Muscle layer of colon (tissue), 2 donors: Measurements from ENCODE around the gene NBPF6.
"Not testable (repeated sequence)": the region's sequence is repeated elsewhere in the genome, so short reads cannot be mapped to it uniquely, and the experiment has no call there.

Experiments used
- H3K27ac ChIP-seq: one replicate; pipeline ENCODE4 v1.7.0; 2013; ENCODE audit warnings: low read depth, mild to moderate bottlenecking, low read length, moderate library complexity
- H3K27me3 ChIP-seq, 2 donors: one replicate each; pipeline ENCODE4 v1.7.0; 2013; ENCODE audit warnings: low read length in 2 of 2, mild to moderate bottlenecking in 2 of 2; ENCODE audit not compliant: insufficient read depth in 2 of 2, control insufficient read depth in 1 of 2
- H3K36me3 ChIP-seq: one replicate; pipeline ENCODE4 v1.7.0; 2013; ENCODE audit warnings: mild to moderate bottlenecking, low read length; ENCODE audit not compliant: insufficient read depth
- H3K4me1 ChIP-seq: one replicate; pipeline ENCODE4 v1.7.0; 2013; ENCODE audit warnings: mild to moderate bottlenecking, low read length; ENCODE audit not compliant: insufficient read depth
- H3K4me3 ChIP-seq, 2 donors: one replicate each; pipeline ENCODE4 v1.7.0; 2013; ENCODE audit warnings: low read length in 2 of 2, low read depth in 1 of 2, mild to moderate bottlenecking in 1 of 2, moderate library complexity in 1 of 2
- H3K9ac ChIP-seq: one replicate; pipeline ENCODE4 v1.7.0; 2013; ENCODE audit warnings: low read length
- H3K9me3 ChIP-seq: one replicate; pipeline ENCODE4 v1.7.0; 2013; ENCODE audit warnings: mild to moderate bottlenecking, low read length
- donor health status: abdominal sarcoma.
- donor health status: Adenocarcinoma of cecum.

The NBPF6 gene

GRCh38 chr1:108463962-108464361, 13.8 kb downstream of the NBPF6 start:
- H3K9ac ChIP-seq, H3K4me3 ChIP-seq, H3K36me3 ChIP-seq, H3K4me1 ChIP-seq, H3K9me3 ChIP-seq, H3K27me3 ChIP-seq, H3K27ac ChIP-seq: not testable (repeated sequence)

- not testable (repeated sequence) for H3K36me3 ChIP-seq, H3K4me3 ChIP-seq, H3K27me3 ChIP-seq, H3K9me3 ChIP-seq, H3K9ac ChIP-seq, H3K27ac ChIP-seq, H3K4me1 ChIP-seq
Measured at GRCh38 chr1:108466166-108466565, 16.0 kb downstream of the NBPF6 start.

- H3K36me3 ChIP-seq, H3K4me1 ChIP-seq, H3K27ac ChIP-seq, H3K9ac ChIP-seq, H3K9me3 ChIP-seq, H3K4me3 ChIP-seq, H3K27me3 ChIP-seq: not testable (repeated sequence)
Measured at GRCh38 chr1:108467155-108467554, 17.0 kb downstream of the NBPF6 start.

- H3K4me3 ChIP-seq, H3K27ac ChIP-seq, H3K9me3 ChIP-seq, H3K27me3 ChIP-seq, H3K4me1 ChIP-seq, H3K36me3 ChIP-seq, H3K9ac ChIP-seq: not testable (repeated sequence)
Measured at GRCh38 chr1:108470750-108471149, 20.6 kb downstream of the NBPF6 start.

- not testable (repeated sequence) for H3K4me1 ChIP-seq, H3K9me3 ChIP-seq, H3K4me3 ChIP-seq, H3K27me3 ChIP-seq, H3K36me3 ChIP-seq, H3K27ac ChIP-seq, H3K9ac ChIP-seq
Measured at GRCh38 chr1:108474516-108474915, 24.4 kb downstream of the NBPF6 start.

- H3K27ac ChIP-seq: no peak overlapping the region
- no peaks in the 10 kb centered on the region for H3K9me3 ChIP-seq
- H3K4me3 ChIP-seq: no peak overlapping the region
- H3K36me3 ChIP-seq: no peaks in the 10 kb centered on the region
- no peak overlapping the region for H3K9ac ChIP-seq
- H3K4me1 ChIP-seq: no peaks in the 10 kb centered on the region
- H3K27me3 ChIP-seq: no peaks in the 10 kb centered on the region
Measured at GRCh38 chr1:108478429-108479015, 28.4 kb downstream of the NBPF6 start.

- no peak overlapping the region for H3K9ac ChIP-seq
- no peaks in the 10 kb centered on the region for H3K27me3 ChIP-seq
- no peaks in the 10 kb centered on the region for H3K36me3 ChIP-seq
- H3K4me3 ChIP-seq: no peak overlapping the region
- H3K27ac ChIP-seq: no peak overlapping the region
- no peaks in the 10 kb centered on the region for H3K9me3 ChIP-seq
- H3K4me1 ChIP-seq: no peaks in the 10 kb centered on the region
Measured at GRCh38 chr1:108482708-108483107, 32.6 kb downstream of the NBPF6 start.

- not testable (repeated sequence) for H3K9me3 ChIP-seq, H3K9ac ChIP-seq, H3K36me3 ChIP-seq, H3K4me1 ChIP-seq, H3K27ac ChIP-seq, H3K4me3 ChIP-seq, H3K27me3 ChIP-seq
Measured at GRCh38 chr1:108485990-108486389, 35.8 kb downstream of the NBPF6 start.

GRCh38 chr1:108486707-108487106, 36.6 kb downstream of the NBPF6 start:
- not testable (repeated sequence) for H3K36me3 ChIP-seq, H3K9me3 ChIP-seq, H3K4me3 ChIP-seq, H3K27ac ChIP-seq, H3K9ac ChIP-seq, H3K27me3 ChIP-seq, H3K4me1 ChIP-seq

- H3K4me3 ChIP-seq, H3K4me1 ChIP-seq, H3K36me3 ChIP-seq, H3K9ac ChIP-seq, H3K27ac ChIP-seq, H3K9me3 ChIP-seq, H3K27me3 ChIP-seq: not testable (repeated sequence)
Measured at GRCh38 chr1:108495008-108495407, 44.9 kb downstream of the NBPF6 start.

GRCh38 chr1:108496856-108497255, 46.7 kb downstream of the NBPF6 start:
- H3K4me3 ChIP-seq, H3K27me3 ChIP-seq, H3K9ac ChIP-seq, H3K4me1 ChIP-seq, H3K9me3 ChIP-seq, H3K36me3 ChIP-seq, H3K27ac ChIP-seq: not testable (repeated sequence)

GRCh38 chr1:108502138-108502537, 52.0 kb downstream of the NBPF6 start:
- H3K4me3 ChIP-seq: no peak overlapping the region
- no peak overlapping the region for H3K9ac ChIP-seq
- H3K27me3 ChIP-seq: no peaks in the 10 kb centered on the region
- no peaks in the 10 kb centered on the region for H3K4me1 ChIP-seq
- no peaks in the 10 kb centered on the region for H3K9me3 ChIP-seq
- H3K36me3 ChIP-seq: no peaks in the 10 kb centered on the region
- H3K27ac ChIP-seq: no peak overlapping the region
